Measurements from ENCODE around the gene MORC2. TPM values are rescaled to one million over a fixed set of nuclear protein-coding genes. Genes with fewer than 3 reads are reported as not detected.

The MORC2 gene
- 38.2 TPM for polyA plus RNA-seq (ENCODE audit: insufficient read length)
- long read RNA-seq, donor 1, full-length matches to known transcripts: 2 of 18 reads
- long read RNA-seq, donor 1, partial matches to known transcripts: 16 of 18 reads
- long read RNA-seq, donor 1, other reads (novel, unspliced or antisense): 0 of 18 reads
- long read RNA-seq, donor 2, full-length matches to known transcripts: 4 of 4 reads
- long read RNA-seq, donor 2, partial matches to known transcripts: 0 of 4 reads
- long read RNA-seq, donor 2, other reads (novel, unspliced or antisense): 0 of 4 reads
- long read RNA-seq, donor 3, full-length matches to known transcripts: 1 of 1 reads
- long read RNA-seq, donor 3, partial matches to known transcripts: 0 of 1 reads
- long read RNA-seq, donor 3, other reads (novel, unspliced or antisense): 0 of 1 reads
- long read RNA-seq, donor 4: 0 reads
- long read RNA-seq, donor 5, partial matches to known transcripts: 5 of 5 reads
- long read RNA-seq, donor 5, other reads (novel, unspliced or antisense): 0 of 5 reads
- long read RNA-seq, donor 6: 0 reads
- long read RNA-seq, donor 7, full-length matches to known transcripts: 3 of 3 reads
- long read RNA-seq, donor 7, partial matches to known transcripts: 0 of 3 reads
- long read RNA-seq, donor 7, other reads (novel, unspliced or antisense): 0 of 3 reads
- long read RNA-seq, donor 8, full-length matches to known transcripts: 2 of 2 reads
- long read RNA-seq, donor 8, partial matches to known transcripts: 0 of 2 reads
- long read RNA-seq, donor 8, other reads (novel, unspliced or antisense): 0 of 2 reads

DNA sequence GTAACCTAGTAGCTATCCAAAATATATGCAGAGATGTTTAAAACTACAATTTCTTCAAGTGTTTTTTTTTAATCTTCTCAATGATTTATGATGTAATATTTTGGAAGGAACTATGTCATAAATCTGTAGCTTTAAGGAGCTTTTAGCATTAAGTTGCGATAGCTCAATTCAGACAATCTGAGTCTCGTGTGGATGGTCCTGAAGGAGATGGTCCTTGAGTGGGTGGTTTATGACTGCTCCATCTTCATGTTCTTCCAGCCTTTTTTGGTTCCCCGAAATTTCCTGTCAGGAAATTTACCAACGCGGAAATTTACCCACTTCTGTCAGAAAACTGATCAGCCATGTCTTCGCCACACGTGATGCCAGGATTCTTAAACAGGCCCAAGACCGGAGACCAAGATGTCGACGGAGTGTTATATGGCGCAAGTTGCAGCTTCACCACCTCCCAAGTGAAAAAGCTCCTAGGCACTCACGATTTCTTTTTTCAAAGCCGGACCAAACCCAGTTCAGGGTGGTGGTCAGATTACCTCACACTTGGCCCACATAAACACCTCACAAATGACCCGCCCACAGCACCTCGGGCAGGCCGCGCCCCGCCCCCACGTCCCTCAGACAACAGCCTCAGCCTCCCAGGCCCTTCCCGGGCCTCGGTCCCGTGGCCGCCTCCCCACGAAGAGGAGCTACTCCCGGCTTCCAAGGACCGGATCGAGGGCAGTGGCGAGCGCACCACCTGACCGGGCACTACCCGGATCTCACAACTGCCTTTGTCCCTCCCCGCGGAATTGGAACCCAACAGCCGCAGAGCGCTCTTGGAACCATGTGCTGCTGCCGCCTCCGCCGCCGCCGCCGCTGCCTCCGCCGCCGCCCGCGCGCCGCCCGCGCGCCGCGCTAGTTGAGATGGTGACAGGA lies at the start of gene MORC2:
MORC2 (minus strand) TSS at position 760 of the 909 bp plus-strand sequence. CDS start 885 bp downstream, outside the sequence.
- DNase-seq: no peak

- DNase-seq: no peak
Observed at GRCh38 chr22:31005535-31005934, 37.0 kb upstream of the MORC2 start.

GRCh38 chr22:31001124-31001770 lies 32.7 kb upstream of the MORC2 start:
- DNase-seq: no peak

- no peak for DNase-seq
Observed at GRCh38 chr22:30998329-30998728, 29.8 kb upstream of the MORC2 start.

- no peak for DNase-seq
Observed at GRCh38 chr22:30996462-30996861, 27.9 kb upstream of the MORC2 start.

- no peak for DNase-seq
Observed at GRCh38 chr22:30994960-30995359, 26.4 kb upstream of the MORC2 start.

GRCh38 chr22:30992565-30992964 lies 24.0 kb upstream of the MORC2 start:
- DNase-seq: no peak

DNA sequence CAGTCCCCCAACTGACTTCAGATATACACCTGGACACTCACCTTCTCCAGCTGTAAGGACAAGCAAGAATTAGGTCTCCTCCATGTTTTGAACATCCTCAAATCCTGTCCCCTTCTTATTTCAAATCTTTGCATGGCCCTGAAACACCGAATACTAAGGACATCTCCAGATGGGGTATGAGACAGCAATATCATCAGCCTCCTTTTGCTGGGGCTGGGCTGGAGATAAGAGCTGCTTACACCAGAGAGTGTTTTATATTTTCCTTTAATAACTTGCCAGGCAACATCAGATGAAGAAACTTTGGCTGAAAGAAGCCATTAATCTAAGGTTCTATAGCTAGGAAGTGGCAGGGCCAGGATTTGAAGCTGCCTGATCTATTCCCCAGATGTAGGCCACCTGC lies 22.1 kb upstream of the MORC2 start:
- no peak for DNase-seq

- no peak for DNase-seq
Observed at GRCh38 chr22:30989474-30989873, 20.9 kb upstream of the MORC2 start.

- DNase-seq: no peak
Observed at GRCh38 chr22:30985561-30986208, 17.1 kb upstream of the MORC2 start.

DNA sequence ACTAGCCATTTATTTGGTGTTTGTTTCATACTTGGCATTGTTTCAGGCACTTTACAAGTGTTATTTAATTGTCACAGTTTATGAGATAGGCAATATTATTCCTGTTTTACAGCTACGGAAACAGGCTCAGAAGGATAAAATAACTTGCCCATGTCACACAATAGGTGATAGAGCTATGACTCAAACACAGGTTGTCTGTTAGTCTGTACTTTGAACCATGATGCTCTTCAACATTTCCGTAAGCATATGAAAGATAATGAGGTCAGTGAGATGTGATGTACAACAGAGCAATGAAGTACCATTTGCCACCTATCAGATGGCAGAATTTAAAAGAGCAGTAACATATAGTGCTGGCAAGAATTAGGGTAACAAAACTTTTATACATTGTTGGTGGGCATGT lies 15.7 kb upstream of the MORC2 start:
- DNase-seq: no peak

DNA sequence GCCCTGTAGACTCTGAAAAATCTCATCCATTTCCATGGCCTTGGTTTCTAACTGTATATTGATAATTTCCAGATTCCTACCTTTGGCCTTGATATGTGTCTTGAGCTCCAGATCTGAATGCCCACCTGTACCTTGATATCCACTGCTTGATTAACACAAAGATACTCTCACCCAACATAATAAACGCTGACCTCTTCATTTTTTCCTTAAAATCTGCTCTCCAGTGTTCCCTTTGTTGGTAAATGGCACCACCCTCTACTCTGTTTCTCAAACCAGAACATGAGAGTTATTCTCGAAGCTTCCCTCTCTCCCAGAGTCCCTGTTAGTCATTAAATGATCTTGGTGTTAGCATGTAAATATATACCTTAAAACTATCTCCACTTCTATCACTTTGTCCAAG lies 13.9 kb upstream of the MORC2 start:
- DNase-seq: no peak

- DNase-seq: no peak
Observed at GRCh38 chr22:30979932-30980331, 11.4 kb upstream of the MORC2 start.

DNA sequence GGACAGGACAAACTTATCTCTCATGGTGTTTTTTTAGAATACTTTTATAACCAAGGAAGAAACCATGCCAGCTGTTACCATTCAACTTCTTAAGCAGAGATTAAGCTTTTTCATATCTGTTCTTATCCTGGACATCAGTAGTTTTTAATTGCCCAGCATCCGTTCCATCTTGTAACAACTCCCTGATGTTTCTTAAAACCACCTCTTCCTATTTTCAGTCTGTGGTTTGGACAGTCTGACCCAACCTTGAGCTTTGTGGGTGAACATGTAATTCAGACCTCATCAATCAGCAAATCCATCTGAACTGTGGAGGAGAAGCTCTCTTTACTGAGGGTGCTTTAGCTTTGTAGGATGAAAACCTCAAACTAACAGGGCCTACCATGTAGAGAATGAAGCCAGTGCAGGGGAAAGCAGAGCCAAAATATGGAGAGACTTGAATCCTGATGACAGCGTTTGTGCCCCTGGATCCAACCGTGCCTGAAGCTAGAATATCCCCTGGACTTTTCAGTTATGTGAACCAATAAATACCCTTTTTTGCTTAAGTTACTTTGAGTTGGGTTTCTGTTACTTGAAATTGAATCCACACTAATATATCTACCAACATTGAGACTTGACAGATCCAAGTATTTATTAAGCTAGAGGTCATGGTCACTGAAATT lies 9.9 kb upstream of the MORC2 start:
- no peak for DNase-seq

DNA sequence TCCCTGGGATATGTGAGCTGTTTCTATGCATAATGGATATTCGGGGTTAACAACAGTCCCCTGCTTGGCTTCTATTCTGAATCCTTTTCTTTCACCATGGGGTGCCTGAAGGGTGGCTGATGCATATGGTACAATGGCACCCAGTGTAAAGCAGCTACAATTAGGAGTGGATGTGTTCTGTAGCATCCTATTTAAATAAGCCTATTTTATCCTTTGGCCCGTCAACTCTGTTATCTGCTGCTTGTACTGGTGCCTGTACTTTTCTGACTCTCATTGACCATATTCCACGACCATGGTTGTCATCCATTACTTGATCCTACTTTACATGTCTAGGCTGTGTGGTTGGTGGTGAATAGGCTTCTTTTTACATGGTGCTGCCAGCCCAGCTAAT lies 1.8 kb upstream of the MORC2 start:
- DNase-seq: no peak

DNA sequence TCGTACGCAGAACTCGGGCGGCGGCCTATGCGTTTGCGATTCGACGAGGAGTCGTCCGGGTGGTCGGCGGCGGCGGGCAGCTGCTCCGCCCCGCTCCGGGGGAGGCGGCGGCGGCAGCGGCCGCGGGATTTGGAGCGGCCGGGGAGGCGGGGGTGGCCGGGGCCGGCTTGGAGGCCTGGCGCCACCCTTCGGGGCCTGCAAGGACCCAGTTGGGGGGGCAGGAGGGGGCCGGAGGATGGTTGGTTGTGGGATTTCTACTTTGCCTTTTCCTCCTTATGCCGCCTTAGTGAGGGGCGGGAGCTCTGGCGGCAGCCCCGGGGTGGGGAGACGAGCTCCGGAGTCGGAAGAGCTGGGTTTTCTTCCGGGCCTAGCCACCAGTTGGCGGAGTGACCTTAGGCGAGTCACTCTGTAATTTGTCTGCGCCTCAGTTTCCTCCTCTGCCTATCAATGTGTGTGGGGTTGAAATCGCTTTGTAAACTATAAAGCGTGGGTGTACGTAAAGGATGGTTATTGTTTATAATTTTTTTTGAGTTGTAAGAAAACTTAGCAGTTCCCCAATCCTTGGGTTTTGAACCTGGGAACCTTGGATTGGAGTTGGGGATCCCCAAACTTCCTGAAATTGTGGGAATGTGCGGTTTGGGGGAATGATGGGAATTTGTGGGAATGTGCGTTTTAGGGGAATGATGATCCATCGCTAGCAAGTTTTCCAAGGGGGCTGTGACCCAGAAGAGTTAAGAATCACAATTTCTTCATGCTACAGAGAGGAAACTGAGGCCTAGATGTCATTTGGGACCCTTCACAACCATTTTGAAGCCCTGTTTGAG lies 1.2 kb upstream of the MORC2 start:
- peak; percentile 25 for DNase-seq

DNA sequence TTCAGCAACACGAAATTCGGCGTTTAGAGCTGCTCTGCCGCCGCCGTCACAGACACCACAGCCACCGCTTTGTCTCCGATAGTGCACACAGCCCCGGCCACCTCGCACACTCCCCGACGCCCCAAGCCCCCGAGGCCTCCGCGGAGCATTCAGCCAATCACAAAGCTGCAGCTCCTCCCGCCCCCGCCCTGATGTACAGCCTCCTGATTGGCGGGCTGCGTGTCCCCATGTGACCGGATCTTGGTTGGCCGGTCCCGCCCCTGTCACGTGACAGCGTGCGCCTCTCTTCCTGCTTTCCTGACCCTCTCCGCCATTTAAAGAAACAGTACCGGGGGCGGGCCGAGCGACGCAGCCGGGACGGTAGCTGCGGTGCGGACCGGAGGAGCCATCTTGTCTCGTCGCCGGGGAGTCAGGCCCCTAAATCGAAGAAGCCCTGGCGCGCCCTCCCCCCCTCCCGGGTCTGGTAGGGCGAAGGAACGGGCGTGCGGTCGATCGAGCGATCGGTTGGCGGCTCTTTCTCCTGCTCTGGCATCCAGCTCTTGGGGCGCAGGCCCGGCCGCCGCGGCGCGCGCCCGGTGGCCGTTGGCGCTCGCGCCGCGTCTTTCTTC lies 454 bp upstream of the MORC2 start, which contains the start of gene TUG1:
TUG1 (plus strand) TSS at position 342 of the 608 bp plus-strand sequence.
- peak; percentile 99 for DNase-seq

DNA sequence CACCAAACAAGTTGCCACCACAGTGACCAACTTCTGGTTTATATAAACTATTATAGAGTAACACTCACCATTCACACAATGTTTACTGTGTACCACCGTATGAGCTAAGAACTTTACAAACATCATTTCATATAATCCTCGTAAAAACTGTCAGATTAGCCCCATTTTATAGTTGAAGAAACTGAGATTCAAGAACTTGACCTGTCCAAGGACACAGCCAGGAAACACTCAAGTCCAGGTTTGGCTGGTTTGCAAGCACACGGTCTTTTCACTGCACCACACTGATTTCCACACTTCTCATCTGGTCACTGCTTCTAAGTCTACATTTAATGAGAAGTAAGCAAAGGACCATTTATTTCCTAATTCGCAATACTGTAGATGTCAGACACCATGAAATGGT lies 3.7 kb downstream of the MORC2 start:
- DNase-seq: no peak

- no peak for DNase-seq
Observed at GRCh38 chr22:30955153-30955552, 13.4 kb downstream of the MORC2 start.

Data from left kidney (tissue), 8 donors.